T-cell (primary cell): ENCODE measurements around the gene MAST3. TPM values are rescaled to one million over a fixed set of nuclear protein-coding genes. Genes with fewer than 3 reads are reported as not detected.
A peak's percentile ranks its signal among the peaks of the same experiment; 100 is the strongest.

ENCODE experiments used
- ATAC-seq, 4 experiments: fragments of 200-7000 bp in 3 of 4; fragments of 150-1000 bp in 1 of 4; cut with Tn5 transposase; replicated peaks in 1 of 4; 1 replicate in 3 of 4; 2 replicates in 1 of 4; pipeline ENCODE4 v1.10.0; 2021; ENCODE audit warnings: moderate library complexity in 3 of 4, mild to moderate bottlenecking in 2 of 4, moderate number of reproducible peaks in 1 of 4
- CTCF ChIA-PET, 2 donors: fragments of 300-600 bp; sonication (Branson Sonifier 250); formaldehyde crosslinking; loops; one replicate each; lab custom pipeline; 2022; ENCODE audit warnings: antibody characterized with exemption in 2 of 2; lab: Charles Lee
- POLR2A ChIA-PET, 2 donors: fragments of 300-600 bp; sonication (Branson Sonifier 250); formaldehyde crosslinking; loops; one replicate each; lab custom pipeline; 2022; ENCODE audit warnings: antibody characterized with exemption in 2 of 2; lab: Charles Lee
- DNase-seq, 35 experiments: peaks; one replicate each; pipeline versions ENCODE4 v3.0.0 to v3.0.0-alpha.2; 2013 to 2023
- H3K27ac ChIP-seq: one replicate; pipeline ENCODE4 v1.5.1; 2013; ENCODE audit warnings: low read length
- H3K27me3 ChIP-seq, 2 experiments: replicated peaks in 1 of 2; 1 replicate in 1 of 2; 2 replicates in 1 of 2; pipeline versions ENCODE4 v1.6.1 to v1.7.0; 2013; ENCODE audit warnings: low read length in 1 of 2, mixed read lengths in 1 of 2; ENCODE audit not compliant: control insufficient read depth in 2 of 2, insufficient read depth in 2 of 2; ENCODE audit errors: extremely low read depth in 1 of 2
- H3K36me3 ChIP-seq, 2 donors: 1 replicate in 1 of 2; 2 replicates in 1 of 2; pipeline versions ENCODE4 v1.6.1 to v1.7.0; 2013; ENCODE audit warnings: low read length in 1 of 2; ENCODE audit not compliant: control insufficient read depth in 2 of 2, insufficient read depth in 1 of 2; ENCODE audit errors: extremely low read depth in 1 of 2
- H3K4me1 ChIP-seq, 2 experiments: 1 replicate in 1 of 2; 2 replicates in 1 of 2; pipeline versions ENCODE4 v1.6.1 to v1.7.0; 2013; ENCODE audit warnings: low read length in 2 of 2, mixed read lengths in 1 of 2; ENCODE audit not compliant: insufficient read depth in 2 of 2, control insufficient read depth in 1 of 2; ENCODE audit errors: extremely low read depth in 1 of 2
- H3K4me3 ChIP-seq, 2 donors: 1 replicate in 1 of 2; 2 replicates in 1 of 2; pipeline versions ENCODE4 v1.5.1 to v1.7.0; 2013; ENCODE audit warnings: mild to moderate bottlenecking in 2 of 2, low read length in 1 of 2, moderate library complexity in 1 of 2; ENCODE audit not compliant: control insufficient read depth in 1 of 2; ENCODE audit errors: extremely low read depth in 1 of 2
- H3K9me3 ChIP-seq: 2 replicates; pipeline ENCODE4 v1.7.0; 2013
- H3K27ac Mint-ChIP-seq, 2 donors: one replicate each; pipeline ENCODE4 v1.8.0; 2020 to 2021; ENCODE audit warnings: mild to moderate bottlenecking in 2 of 2, mixed read lengths in 2 of 2
- H3K27me3 Mint-ChIP-seq, 2 donors: one replicate each; pipeline ENCODE4 v1.8.0; 2021 to 2022; ENCODE audit warnings: mixed read lengths in 2 of 2
- H3K36me3 Mint-ChIP-seq: one replicate; pipeline ENCODE4 v1.8.0; 2021; ENCODE audit warnings: mixed read lengths
- H3K4me1 Mint-ChIP-seq, 3 donors: one replicate each; pipeline ENCODE4 v1.8.0; 2020 to 2022; ENCODE audit warnings: mixed read lengths in 3 of 3, mild to moderate bottlenecking in 1 of 3
- H3K4me3 Mint-ChIP-seq, 3 donors: one replicate each; pipeline ENCODE4 v1.8.0; 2020 to 2022; ENCODE audit warnings: mild to moderate bottlenecking in 3 of 3, mixed read lengths in 3 of 3, moderate library complexity in 3 of 3
- H3K9me3 Mint-ChIP-seq, 3 donors: one replicate each; pipeline ENCODE4 v1.8.0; 2020 to 2022; ENCODE audit warnings: mixed read lengths in 3 of 3
- WGBS: methylation state at CpG from one replicate; pipeline ENCODE4 v1.1.5; 2013; ENCODE audit warnings: missing lambda C conversion rate; ENCODE audit not compliant: insufficient coverage; 5-methylcytosine and 5-hydroxymethylcytosine counted together
- total RNA-seq, 35 experiments: library from RNA in 6 of 35; stranded (reverse) in 6 of 35; fragments of 120-200 nt in 1 of 35; gene quantifications; one replicate each; pipeline versions ENCODE4 v1.2.1 to v1.2.4 and lab custom pipeline; 2013 to 2026

Gene MAST3
- total RNA-seq, 5 donors from 2014 or later (not counting 1 experiment from before 2014, with no cell fraction given) = 42.0 to 60.2 (median 53.2) TPM

- H3K27me3 ChIP-seq = no peaks in the 10 kb centered on the region
- Mint-ChIP-seq H3K27ac (peak overlapping the region; percentile 95 to 97), H3K4me3 (peak overlapping the region; percentile 87 to 95 (median 87)), H3K27me3 (no peaks in the 10 kb centered on the region), H3K9me3 (no peaks in the 10 kb centered on the region), H3K36me3 (peaks cover 7% of the 10 kb centered on the region), H3K4me1 (peaks cover 21 to 24% (median 23%) of the 10 kb centered on the region in 3 donors)
- peak overlapping the region; percentile 53 for H3K27ac ChIP-seq
- H3K4me1 ChIP-seq = peaks cover 12 to 29% of the 10 kb centered on the region in 2 experiments
- H3K4me3 ChIP-seq = peak overlapping the region; percentile 57 to 86
- WGBS = 10% methylated on average over 32 of the region's 46 CpGs
- peaks cover 3 to 23% of the 10 kb centered on the region in 2 donors for H3K36me3 ChIP-seq
- ChIA-PET CTCF (interaction anchor here in 1 of 2 donors (0.5 to 3.7 kb wide), 11 partner anchors 11 to 888 kb away, joined by 3 to 33 read pairs (median 3); partner anchors contain the start of genes PIK3R2, RAB3A and RPL18A), POLR2A (interaction anchor here (0.6 to 1.3 kb wide), 4 partner anchors 86 to 227 kb away, joined by 3 to 14 read pairs (median 3); partner anchors contain the start of gene JUND (in 2 of the 2))
- no peaks in the 10 kb centered on the region for H3K9me3 ChIP-seq
- DNase-seq (no peak), ATAC-seq (no peak)
Observed at GRCh38 chr19:18193388-18194180, 96.0 kb downstream of the MAST3 start.

DNA sequence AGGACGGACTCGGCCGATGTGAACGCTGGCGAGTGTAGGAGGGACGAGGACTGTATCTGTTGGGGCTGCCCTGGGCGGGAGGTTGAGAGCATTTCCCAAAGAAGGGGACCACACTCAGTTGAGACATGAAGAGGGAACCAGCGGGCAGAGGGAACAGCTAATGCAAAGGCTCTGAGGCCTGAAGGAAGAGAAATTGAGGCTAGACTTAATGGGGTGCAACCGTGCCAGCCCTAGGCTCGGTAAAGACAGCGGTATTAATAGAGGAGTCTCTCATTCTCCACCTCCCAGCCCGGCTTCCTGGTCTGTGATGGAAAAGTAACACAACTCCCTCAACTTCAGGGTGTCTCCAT, 96.6 kb downstream of the MAST3 start:
- peak overlapping the region; percentile 43 to 48 for H3K27ac Mint-ChIP-seq
- DNase-seq (no peak), ATAC-seq (no peak)
- H3K36me3 Mint-ChIP-seq = peaks cover 10% of the 10 kb centered on the region
- peak overlapping the region; percentile 87 to 95 (median 87) for H3K4me3 Mint-ChIP-seq
- ChIA-PET POLR2A (no interaction called here), CTCF (interaction anchor here in 1 of 2 donors (1.3 kb wide), 1 partner anchor 10 kb away, joined by 4 read pairs; the partner anchor contains the start of gene RAB3A)
- Histone ChIP-seq H3K27me3 (no peaks in the 10 kb centered on the region), H3K9me3 (no peaks in the 10 kb centered on the region), H3K4me1 (peaks cover 12 to 29% of the 10 kb centered on the region in 2 experiments), H3K4me3 (peak overlapping the region; percentile 57 to 86), H3K36me3 (peaks cover 3 to 28% of the 10 kb centered on the region in 2 donors), H3K27ac (no peak overlapping the region)
- H3K9me3 Mint-ChIP-seq = no peaks in the 10 kb centered on the region
- H3K27me3 Mint-ChIP-seq = no peaks in the 10 kb centered on the region
- peaks cover 21 to 24% (median 23%) of the 10 kb centered on the region in 3 donors for H3K4me1 Mint-ChIP-seq
- WGBS = 87% methylated on average over 7 of the region's 12 CpGs

DNA sequence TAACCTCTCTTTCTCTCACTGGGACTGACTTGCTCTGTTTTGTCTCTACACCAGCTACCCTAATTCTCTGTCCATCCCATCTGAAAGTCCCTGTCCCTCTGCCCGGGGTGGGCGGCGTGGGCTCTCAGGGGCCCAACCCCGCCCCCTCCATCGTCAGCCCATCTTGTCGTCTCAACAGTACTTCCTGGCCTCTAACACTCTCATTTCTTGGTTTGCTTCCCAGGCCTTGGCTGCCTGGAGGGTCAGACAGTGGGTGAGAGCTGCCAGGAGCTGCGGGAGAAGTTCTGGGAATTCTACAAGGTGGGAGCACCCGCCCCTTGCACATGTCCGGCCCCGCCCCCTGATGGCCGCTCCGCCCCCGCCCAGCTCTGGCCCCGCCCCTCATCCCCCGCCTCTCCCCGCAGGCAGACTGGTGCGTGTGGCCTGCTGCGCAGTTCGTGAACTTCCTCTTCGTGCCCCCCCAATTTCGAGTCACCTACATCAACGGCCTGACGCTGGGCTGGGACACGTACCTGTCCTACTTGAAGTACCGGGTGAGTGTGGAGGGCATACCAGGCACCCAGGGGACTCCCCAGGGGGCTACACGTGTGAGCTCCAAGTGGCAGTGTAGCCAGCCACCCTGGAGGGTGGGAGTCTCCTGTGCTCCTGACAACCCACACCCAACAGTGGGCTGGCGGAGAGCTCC, 97.1 kb downstream of the MAST3 start:
- Histone ChIP-seq H3K36me3 (peaks cover 3 to 28% of the 10 kb centered on the region in 2 donors), H3K4me1 (peaks cover 12 to 29% of the 10 kb centered on the region in 2 experiments), H3K4me3 (no peak overlapping the region), H3K9me3 (no peaks in the 10 kb centered on the region), H3K27ac (no peak overlapping the region), H3K27me3 (no peaks in the 10 kb centered on the region)
- no peaks in the 10 kb centered on the region for H3K27me3 Mint-ChIP-seq
- WGBS = 38% methylated on average over 11 of the region's 27 CpGs
- peak overlapping the region; percentile 87 to 95 (median 87) for H3K4me3 Mint-ChIP-seq
- ATAC-seq (no peak), DNase-seq (peak in 16 of 35 experiments; percentile 12 to 54 (median 28))
- peak overlapping the region in 1 of 2 donors; percentile 55 for H3K27ac Mint-ChIP-seq
- CTCF ChIA-PET = interaction anchor here in 1 of 2 donors (1.3 kb wide), 1 partner anchor 10 kb away, joined by 4 read pairs; the partner anchor contains the start of gene RAB3A
- no peaks in the 10 kb centered on the region for H3K9me3 Mint-ChIP-seq
- peaks cover 21 to 24% (median 23%) of the 10 kb centered on the region in 3 donors for H3K4me1 Mint-ChIP-seq
- peaks cover 10% of the 10 kb centered on the region for H3K36me3 Mint-ChIP-seq
- POLR2A ChIA-PET = no interaction called here

DNA sequence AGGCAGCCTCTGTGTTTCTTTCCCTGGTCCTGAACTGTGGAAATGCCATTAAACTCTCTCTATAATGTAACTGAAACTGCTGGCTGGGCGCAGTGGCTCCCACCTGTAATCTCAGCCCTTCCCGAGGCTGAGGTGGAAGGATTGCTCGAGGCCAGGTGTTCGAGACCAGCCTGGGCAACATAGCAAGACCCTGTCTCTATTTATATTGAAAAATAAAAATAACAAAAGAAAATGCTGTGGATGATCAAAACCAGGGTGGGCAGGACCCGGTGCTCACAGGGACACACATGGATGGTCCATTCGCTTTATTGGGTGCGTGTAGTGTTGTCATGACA, 98.9 kb downstream of the MAST3 start:
- DNase-seq = no peak
- H3K36me3 ChIP-seq = peaks cover 3 to 29% of the 10 kb centered on the region in 2 donors
- POLR2A ChIA-PET = no interaction called here
- H3K27me3 Mint-ChIP-seq = no peaks in the 10 kb centered on the region
- no peak overlapping the region for H3K27ac ChIP-seq
- H3K27me3 ChIP-seq = no peaks in the 10 kb centered on the region
- H3K9me3 ChIP-seq = no peaks in the 10 kb centered on the region
- H3K4me1 ChIP-seq = peaks cover 12 to 29% of the 10 kb centered on the region in 2 experiments
- CTCF ChIA-PET = no interaction called here
- peaks cover 21 to 26% (median 24%) of the 10 kb centered on the region in 3 donors for H3K4me1 Mint-ChIP-seq
- H3K27ac Mint-ChIP-seq = no peak overlapping the region
- H3K9me3 Mint-ChIP-seq = no peaks in the 10 kb centered on the region
- ATAC-seq = no peak
- H3K36me3 Mint-ChIP-seq = peaks cover 10% of the 10 kb centered on the region
- no CpG with 5 or more reads among the region's 7 CpGs for WGBS
- H3K4me3 Mint-ChIP-seq = peak overlapping the region in 1 of 3 donors; percentile 11
- no peak overlapping the region for H3K4me3 ChIP-seq

GRCh38 chr19:18197306-18197705, 99.7 kb downstream of the MAST3 start:
- peaks cover 24 to 26% (median 25%) of the 10 kb centered on the region in 3 donors for H3K4me1 Mint-ChIP-seq
- Histone ChIP-seq H3K4me1 (peaks cover 9 to 24% of the 10 kb centered on the region in 2 experiments), H3K36me3 (peaks cover 3 to 31% of the 10 kb centered on the region in 2 donors)

GRCh38 chr19:18197941-18198340, 100.4 kb downstream of the MAST3 start:
- no peak for ATAC-seq
- no peaks in the 10 kb centered on the region for H3K9me3 Mint-ChIP-seq
- peaks cover 12% of the 10 kb centered on the region for H3K36me3 Mint-ChIP-seq
- 95% methylated on average over 5 of the region's 6 CpGs for WGBS
- H3K27me3 Mint-ChIP-seq = no peaks in the 10 kb centered on the region
- H3K4me3 ChIP-seq = no peak overlapping the region
- ChIA-PET CTCF (interaction anchor here in 1 of 2 donors (0.6 kb wide), 1 partner anchor 395 kb away, joined by 3 read pairs; no protein-coding TSS in a partner anchor), POLR2A (interaction anchor here in 1 of 2 donors (0.6 kb wide), 1 partner anchor 787 kb away, joined by 6 read pairs; no protein-coding TSS in a partner anchor)
- no peaks in the 10 kb centered on the region for H3K27me3 ChIP-seq
- DNase-seq = no peak
- H3K4me1 Mint-ChIP-seq = peaks cover 27 to 29% (median 28%) of the 10 kb centered on the region in 3 donors
- H3K27ac ChIP-seq = no peak overlapping the region
- H3K4me3 Mint-ChIP-seq = no peak overlapping the region
- H3K4me1 ChIP-seq = peaks cover 12 to 28% of the 10 kb centered on the region in 2 experiments
- H3K27ac Mint-ChIP-seq = peak overlapping the region in 1 of 2 donors; percentile 34
- H3K36me3 ChIP-seq = peaks cover 3 to 31% of the 10 kb centered on the region in 2 donors
- H3K9me3 ChIP-seq = no peaks in the 10 kb centered on the region

More at GRCh38 chr19:18197306-18197705, 99.7 kb downstream of the MAST3 start:
- ATAC-seq (no peak), DNase-seq (no peak)
- no peak overlapping the region for H3K4me3 Mint-ChIP-seq
- Histone ChIP-seq H3K27me3 (no peaks in the 10 kb centered on the region), H3K9me3 (no peaks in the 10 kb centered on the region), H3K4me3 (no peak overlapping the region), H3K27ac (no peak overlapping the region)
- no peaks in the 10 kb centered on the region for H3K27me3 Mint-ChIP-seq
- no peak overlapping the region for H3K27ac Mint-ChIP-seq
- peaks cover 12% of the 10 kb centered on the region for H3K36me3 Mint-ChIP-seq
- CTCF ChIA-PET = interaction anchor here in 1 of 2 donors (0.6 kb wide), 1 partner anchor 70 kb away, joined by 3 read pairs; no protein-coding TSS in a partner anchor
- WGBS = 95% methylated on average over 16 of the region's 18 CpGs
- POLR2A ChIA-PET = interaction anchor here in 1 of 2 donors (0.7 kb wide), 1 partner anchor 32 kb away, joined by 3 read pairs; no protein-coding TSS in a partner anchor
- no peaks in the 10 kb centered on the region for H3K9me3 Mint-ChIP-seq
